Activated T-helper 1 cell treated with anti-CD3 and anti-CD28 coated beads, Interleukin-2, amount 50 U/mL, for 16 hours (primary cell): ENCODE results near the gene SARDH.
A peak's percentile ranks its signal among the peaks of the same experiment; 100 is the strongest.

Source experiments
- DNase-seq, 2 donors: peaks; one replicate each; pipeline ENCODE4 v3.0.0-alpha.2; 2020; ENCODE audit warnings: low read depth in 1 of 2, low spot score in 1 of 2

The SARDH gene

GRCh38 chr9:133737774-133738639, at the start of gene SARDH:
Gene SARDH (minus strand): TSS chr9:133738352. CDS start chr9:133734173, 4,179 bp downstream.
- DNase-seq, result no peak

GRCh38 chr9:133787754-133788025, 49.5 kb upstream of the SARDH start:
- DNase-seq, result no peak

GRCh38 chr9:133786907-133787753, 49.0 kb upstream of the SARDH start:
- DNase-seq, result no peak

- no peak for DNase-seq
Observed at GRCh38 chr9:133786371-133786753, 48.2 kb upstream of the SARDH start.

- DNase-seq, result no peak
Observed at GRCh38 chr9:133785753-133786370, 47.7 kb upstream of the SARDH start.

GRCh38 chr9:133784731-133785561, 46.8 kb upstream of the SARDH start:
- DNase-seq, result no peak

GRCh38 chr9:133783331-133783731, 45.2 kb upstream of the SARDH start:
- DNase-seq, result no peak

GRCh38 chr9:133782157-133783130, 44.3 kb upstream of the SARDH start:
- DNase-seq, result peak; percentile 20 to 45

GRCh38 chr9:133781828-133782135, 43.6 kb upstream of the SARDH start:
- DNase-seq, result no peak

- no peak for DNase-seq
Observed at GRCh38 chr9:133780962-133781827, 43.0 kb upstream of the SARDH start.

GRCh38 chr9:133780404-133780945, 42.3 kb upstream of the SARDH start:
- DNase-seq, result no peak

- no peak for DNase-seq
Observed at GRCh38 chr9:133779516-133780403, 41.6 kb upstream of the SARDH start.

GRCh38 chr9:133779081-133779480, 40.9 kb upstream of the SARDH start:
- no peak for DNase-seq

- DNase-seq, result no peak
Observed at GRCh38 chr9:133778336-133779013, 40.3 kb upstream of the SARDH start.

- DNase-seq, result no peak
Observed at GRCh38 chr9:133777871-133778270, 39.7 kb upstream of the SARDH start.

- DNase-seq, result no peak
Observed at GRCh38 chr9:133777068-133777791, 39.1 kb upstream of the SARDH start.
